HUES6 (cell line): ENCODE data around the gene CLDN9.

Experiments
- H3K27ac ChIP-seq: 2 replicates; pipeline ENCODE4 v1.7.0; 2013; ENCODE audit warnings: low read depth, mild to moderate bottlenecking, low read length, inconsistent platforms
- H3K27me3 ChIP-seq: 2 replicates; pipeline ENCODE4 v1.6.1; 2013; ENCODE audit warnings: low read length; ENCODE audit not compliant: control insufficient read depth, insufficient read depth
- H3K36me3 ChIP-seq: 2 replicates; pipeline ENCODE4 v1.6.1; 2013; ENCODE audit warnings: low read length; ENCODE audit not compliant: control insufficient read depth, insufficient read depth
- H3K4me1 ChIP-seq: 2 replicates; pipeline ENCODE4 v1.6.1; 2013; ENCODE audit warnings: low read length; ENCODE audit not compliant: control insufficient read depth, insufficient read depth
- H3K4me3 ChIP-seq: 2 replicates; pipeline ENCODE4 v1.5.1; 2013; ENCODE audit warnings: low read depth, low read length
- H3K9ac ChIP-seq: one replicate; pipeline ENCODE4 v1.6.1; 2013; ENCODE audit warnings: mild to moderate bottlenecking, low read length
- H3K9me3 ChIP-seq: 2 replicates; pipeline ENCODE4 v1.6.1; 2013; ENCODE audit warnings: low read depth, low read length; ENCODE audit not compliant: control insufficient read depth, insufficient read depth

CLDN9 gene

GRCh38 chr16:3038896-3039295, 26.2 kb downstream of the CLDN9 start:
- Histone ChIP-seq H3K27me3 (peaks cover 53% of the 10 kb centered on the region), H3K9ac (no peak overlapping the region), H3K36me3 (no peaks in the 10 kb centered on the region), H3K4me1 (peaks cover 14% of the 10 kb centered on the region; the same call in 1 of the 2 replicates), H3K9me3 (no peaks in the 10 kb centered on the region), H3K27ac (no peak overlapping the region), H3K4me3 (no peak overlapping the region)

DNA sequence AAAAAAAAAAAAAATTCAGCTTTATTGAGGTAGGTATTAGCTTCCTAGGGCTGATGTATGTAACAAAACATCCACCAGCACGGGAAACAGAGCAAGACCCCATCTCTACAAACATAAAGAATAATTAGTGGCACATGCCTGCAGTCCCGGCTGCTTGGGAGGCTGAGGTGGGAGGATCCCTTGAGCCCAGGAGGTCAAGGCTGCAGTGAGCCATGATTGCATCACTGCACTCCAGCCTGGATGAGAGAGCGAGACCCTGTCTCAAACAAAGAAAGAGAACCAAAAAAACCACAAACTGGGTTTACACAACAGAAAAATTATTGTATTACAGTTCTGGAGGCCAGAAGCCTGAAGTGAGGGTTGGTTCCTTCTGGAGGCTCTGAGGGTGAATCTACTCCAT, 29.7 kb downstream of the CLDN9 start:
- Histone ChIP-seq H3K4me3 (no peak overlapping the region), H3K36me3 (no peaks in the 10 kb centered on the region), H3K4me1 (peaks cover 11% of the 10 kb centered on the region; the same call in 1 of the 2 replicates), H3K27ac (no peak overlapping the region), H3K9me3 (no peaks in the 10 kb centered on the region), H3K9ac (no peak overlapping the region), H3K27me3 (peaks cover 51% of the 10 kb centered on the region)

GRCh38 chr16:3044708-3045107, 32.0 kb downstream of the CLDN9 start:
- Histone ChIP-seq H3K4me1 (no peaks in the 10 kb centered on the region), H3K4me3 (peak overlapping the region; percentile 13; the same call in 1 of the 2 replicates), H3K27me3 (peaks cover 52% of the 10 kb centered on the region)

GRCh38 chr16:3045758-3046640, 33.3 kb downstream of the CLDN9 start, which contains the start of gene MMP25:
Gene MMP25, plus strand, starts transcription at chr16:3046561. Its CDS starts 357 bp downstream, at chr16:3046918.
- no peaks in the 10 kb centered on the region for H3K36me3 ChIP-seq
- peak within 1 kb of the TSS; percentile 85 for H3K4me3 ChIP-seq
- peak within 1 kb of the TSS; percentile 43 for H3K9ac ChIP-seq
- H3K4me1 ChIP-seq: no peaks in the 10 kb centered on the region
- H3K27me3 ChIP-seq: peaks cover 59% of the 10 kb centered on the region
- peak within 1 kb of the TSS; percentile 39; the same call in 1 of the 2 replicates for H3K27ac ChIP-seq
- H3K9me3 ChIP-seq: no peaks in the 10 kb centered on the region

More at GRCh38 chr16:3044708-3045107, 32.0 kb downstream of the CLDN9 start:
- Histone ChIP-seq H3K9me3 (no peaks in the 10 kb centered on the region), H3K36me3 (no peaks in the 10 kb centered on the region), H3K27ac (no peak overlapping the region), H3K9ac (no peak overlapping the region)

- H3K27me3 ChIP-seq: peaks cover 59% of the 10 kb centered on the region
- peak overlapping the region; percentile 43 for H3K9ac ChIP-seq
- H3K9me3 ChIP-seq: no peaks in the 10 kb centered on the region
- no peaks in the 10 kb centered on the region for H3K36me3 ChIP-seq
- no peak overlapping the region for H3K27ac ChIP-seq
- no peaks in the 10 kb centered on the region for H3K4me1 ChIP-seq
- peak overlapping the region; percentile 85 for H3K4me3 ChIP-seq
These were observed 34.1 kb downstream of the CLDN9 start for GRCh38 chr16:3046641-3047386.

DNA sequence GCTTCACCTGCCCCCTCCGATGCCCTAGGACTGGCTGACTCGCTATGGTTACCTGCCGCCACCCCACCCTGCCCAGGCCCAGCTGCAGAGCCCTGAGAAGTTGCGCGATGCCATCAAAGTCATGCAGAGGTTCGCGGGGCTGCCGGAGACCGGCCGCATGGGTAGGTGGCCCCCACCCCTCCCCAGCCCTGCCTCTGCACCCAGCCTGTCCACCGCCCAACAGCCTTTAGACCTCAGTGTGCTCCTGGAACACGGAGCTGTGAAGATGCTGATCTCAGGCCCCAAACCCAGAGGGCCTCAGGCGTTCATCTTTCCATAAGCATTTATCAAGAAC, 34.6 kb downstream of the CLDN9 start:
- Histone ChIP-seq H3K36me3 (no peaks in the 10 kb centered on the region), H3K9ac (no peak overlapping the region), H3K4me3 (peak overlapping the region; percentile 85), H3K27me3 (peaks cover 59% of the 10 kb centered on the region), H3K27ac (no peak overlapping the region), H3K9me3 (no peaks in the 10 kb centered on the region), H3K4me1 (no peaks in the 10 kb centered on the region)

- Histone ChIP-seq H3K27me3 (peaks cover 49% of the 10 kb centered on the region), H3K9me3 (no peaks in the 10 kb centered on the region), H3K36me3 (peaks cover 12% of the 10 kb centered on the region), H3K27ac (no peak overlapping the region), H3K9ac (no peak overlapping the region), H3K4me1 (no peaks in the 10 kb centered on the region), H3K4me3 (no peak overlapping the region)
These were observed 37.3 kb downstream of the CLDN9 start for GRCh38 chr16:3049921-3050481.

DNA sequence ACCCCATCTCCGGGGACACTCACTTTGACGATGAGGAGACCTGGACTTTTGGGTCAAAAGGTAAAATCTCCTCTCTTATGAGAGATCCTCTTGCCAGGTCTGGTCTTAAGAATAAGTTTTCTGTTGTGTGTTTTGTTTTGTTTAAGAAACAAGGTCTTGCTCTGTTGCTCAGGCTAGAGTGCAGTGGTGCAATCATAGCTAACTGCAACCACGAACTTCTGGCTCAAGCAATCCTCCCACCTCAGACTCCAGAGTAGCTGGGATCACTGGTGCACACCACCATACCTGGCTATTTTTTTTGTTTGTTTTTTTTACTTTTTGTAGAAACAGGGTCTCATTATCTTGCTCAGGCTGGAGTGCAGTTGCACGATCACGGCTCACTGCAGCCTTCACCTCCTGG, 37.8 kb downstream of the CLDN9 start:
- Histone ChIP-seq H3K4me1 (no peaks in the 10 kb centered on the region), H3K27ac (no peak overlapping the region)

DNA sequence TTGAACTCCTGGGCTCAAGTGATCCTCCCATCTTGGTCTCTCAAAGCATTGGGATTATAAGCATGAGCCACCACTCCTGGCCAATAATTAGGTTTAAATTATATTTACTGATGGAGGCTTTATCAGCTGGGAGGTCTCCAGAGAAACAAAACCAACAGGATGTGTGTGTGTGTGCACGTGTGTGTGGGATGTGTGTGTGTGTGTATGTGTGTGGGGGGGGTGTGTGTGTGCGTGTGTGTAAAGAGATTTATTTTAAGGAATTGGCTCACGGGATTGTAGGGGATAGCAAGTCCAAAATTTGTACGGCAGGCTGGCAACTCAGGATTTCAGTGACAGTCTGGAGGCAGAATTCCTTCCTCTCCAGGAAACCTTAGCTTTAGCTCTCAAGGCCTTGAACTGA, 38.3 kb downstream of the CLDN9 start:
- no peak overlapping the region for H3K9ac ChIP-seq
- peaks cover 43% of the 10 kb centered on the region for H3K27me3 ChIP-seq
- peaks cover 15% of the 10 kb centered on the region for H3K36me3 ChIP-seq
- H3K9me3 ChIP-seq: no peaks in the 10 kb centered on the region
- no peak overlapping the region for H3K4me3 ChIP-seq
- H3K4me1 ChIP-seq: no peaks in the 10 kb centered on the region
- no peak overlapping the region for H3K27ac ChIP-seq

More for the DNA sequence above, 37.8 kb downstream of the CLDN9 start:
- Histone ChIP-seq H3K27me3 (peaks cover 46% of the 10 kb centered on the region), H3K9me3 (no peaks in the 10 kb centered on the region), H3K36me3 (peaks cover 15% of the 10 kb centered on the region), H3K9ac (no peak overlapping the region), H3K4me3 (no peak overlapping the region)

DNA sequence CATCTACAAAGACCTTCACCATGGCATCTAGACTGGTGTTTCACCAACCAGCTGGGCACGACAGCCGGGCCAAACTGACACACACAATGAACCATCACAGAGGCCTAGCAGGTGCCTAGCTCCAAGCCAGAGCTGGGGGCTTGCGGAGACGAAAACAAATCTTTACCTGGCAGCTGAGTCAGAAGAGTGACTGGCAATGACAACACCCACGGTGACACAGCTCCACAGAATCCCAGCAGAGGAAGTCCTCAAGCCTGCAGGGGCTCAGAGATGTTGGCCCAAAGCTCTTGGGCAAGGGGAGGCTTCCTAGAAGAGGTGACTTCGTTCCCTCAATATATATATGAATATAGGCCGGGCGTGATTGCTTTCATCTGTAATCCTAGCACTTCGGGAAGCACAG, 38.8 kb downstream of the CLDN9 start:
- Histone ChIP-seq H3K4me1 (no peaks in the 10 kb centered on the region), H3K27ac (no peak overlapping the region), H3K4me3 (no peak overlapping the region), H3K9me3 (no peaks in the 10 kb centered on the region), H3K36me3 (peaks cover 15% of the 10 kb centered on the region), H3K9ac (no peak overlapping the region), H3K27me3 (peaks cover 38% of the 10 kb centered on the region)
